Adipocyte (in vitro differentiated cells): ENCODE data around the gene IGF2BP3.

Experiments used
- DNase-seq: peaks from one replicate; pipeline ENCODE4 v3.0.0-alpha.2; 2015; ENCODE audit warnings: low read depth
- H3K27me3 ChIP-seq: replicated peaks from 2 replicates; pipeline ENCODE4 v1.7.0; 2013; ENCODE audit warnings: mild to moderate bottlenecking, low read length, moderate library complexity; ENCODE audit not compliant: control insufficient read depth, insufficient read depth
- H3K36me3 ChIP-seq: 2 replicates; pipeline ENCODE4 v1.7.0; 2013; ENCODE audit warnings: low read length, mild to moderate bottlenecking, moderate library complexity; ENCODE audit not compliant: control insufficient read depth, insufficient read depth, severe bottlenecking
- H3K4me1 ChIP-seq: 2 replicates; pipeline ENCODE4 v1.7.0; 2013; ENCODE audit warnings: mild to moderate bottlenecking, low read length, moderate library complexity; ENCODE audit not compliant: control insufficient read depth, insufficient read depth
- H3K4me3 ChIP-seq: 2 replicates; pipeline ENCODE4 v1.7.0; 2013; ENCODE audit warnings: mild to moderate bottlenecking, low read length, moderate library complexity
- H3K9ac ChIP-seq: 2 replicates; pipeline ENCODE4 v1.7.0; 2013; ENCODE audit warnings: mild to moderate bottlenecking, low read length, moderate library complexity
- H3K9me3 ChIP-seq: 2 replicates; pipeline ENCODE4 v1.7.0; 2013; ENCODE audit warnings: mild to moderate bottlenecking, low read length, moderate library complexity; ENCODE audit not compliant: control insufficient read depth

IGF2BP3 gene

DNA sequence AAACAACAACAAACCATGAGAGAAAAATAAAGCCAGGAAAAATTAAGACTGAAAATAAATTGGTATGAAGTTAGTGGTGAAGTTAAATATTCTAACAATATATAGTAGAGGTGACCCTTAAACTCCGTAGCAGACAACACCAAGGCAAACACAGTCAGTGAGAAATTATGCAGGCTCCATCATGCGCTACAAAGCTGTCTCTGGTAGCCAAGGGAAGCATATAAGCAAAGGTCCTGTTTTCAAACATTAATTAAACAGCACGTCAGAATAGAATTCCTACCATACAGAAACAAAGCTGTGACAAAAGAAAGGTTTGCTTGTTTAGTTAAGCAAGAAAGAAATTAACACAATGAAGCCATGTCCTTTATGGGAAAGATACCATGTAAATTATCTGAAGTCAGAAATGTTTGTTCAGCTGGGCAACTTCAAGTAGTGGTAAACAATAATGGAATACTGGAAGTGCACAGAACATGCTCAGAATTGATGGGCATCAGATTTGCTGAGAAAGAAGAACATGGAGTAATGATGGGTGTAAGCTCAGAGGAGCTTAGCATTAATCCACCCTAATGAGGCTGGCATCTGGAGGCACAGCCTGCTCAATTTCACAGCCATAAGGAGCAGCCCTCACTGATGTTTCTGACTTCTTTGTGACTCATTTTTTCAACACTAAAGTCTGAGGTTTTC, 75.7 kb downstream of the IGF2BP3 start:
- peaks cover 21% of the 10 kb centered on the region for H3K4me1 ChIP-seq
- peak; percentile 48 for DNase-seq

DNA sequence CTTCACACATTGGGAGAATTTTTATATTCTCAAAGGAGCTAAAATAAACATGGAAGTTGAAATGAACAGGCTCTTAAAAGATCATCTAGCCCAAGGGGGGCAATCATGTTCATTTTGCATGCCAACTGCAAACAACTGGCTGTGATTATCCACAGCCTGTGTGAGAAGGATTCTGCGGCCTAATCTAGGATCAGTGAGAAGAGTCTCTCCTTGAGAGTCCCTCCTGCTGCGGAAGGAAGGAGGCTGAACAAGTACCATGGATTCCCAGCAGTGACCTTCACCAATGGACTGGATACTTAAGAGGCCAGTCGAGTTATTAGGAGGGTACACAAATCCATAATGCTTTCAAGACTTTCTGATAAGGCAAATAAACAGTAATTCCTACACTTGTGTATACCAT, 76.7 kb downstream of the IGF2BP3 start:
- Histone ChIP-seq H3K9me3 (no peaks in the 10 kb centered on the region), H3K36me3 (no peaks in the 10 kb centered on the region), H3K4me1 (peaks cover 21% of the 10 kb centered on the region), H3K9ac (no peak overlapping the region), H3K27me3 (no peaks in the 10 kb centered on the region), H3K4me3 (no peak overlapping the region)
- DNase-seq, result no peak

More for the DNA sequence above, 75.7 kb downstream of the IGF2BP3 start:
- H3K27me3 ChIP-seq, result no peaks in the 10 kb centered on the region
- no peaks in the 10 kb centered on the region for H3K9me3 ChIP-seq
- no peak overlapping the region for H3K4me3 ChIP-seq
- H3K36me3 ChIP-seq, result no peaks in the 10 kb centered on the region
- H3K9ac ChIP-seq, result no peak overlapping the region

DNA sequence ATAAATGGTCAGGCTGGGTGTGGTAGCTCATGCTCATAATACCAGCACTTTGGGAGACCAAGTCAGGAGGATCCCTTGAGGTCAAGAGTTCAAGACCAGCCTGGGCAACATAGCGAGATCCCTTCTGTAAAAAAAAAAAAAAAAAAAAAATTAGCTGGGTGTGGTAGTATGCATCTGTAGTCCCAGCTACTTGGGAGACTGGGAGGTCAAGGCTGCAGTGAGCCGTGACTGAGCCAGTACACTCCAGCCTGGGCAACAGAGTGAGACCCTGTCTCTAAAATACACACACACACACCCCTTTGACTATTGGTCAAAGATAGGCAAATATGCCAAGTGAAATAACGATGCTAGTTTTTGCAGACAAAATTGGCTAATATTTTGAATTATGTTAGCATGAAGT, 80.6 kb downstream of the IGF2BP3 start:
- H3K4me3 ChIP-seq, result no peak overlapping the region
- no peaks in the 10 kb centered on the region for H3K36me3 ChIP-seq
- no peak overlapping the region for H3K9ac ChIP-seq
- H3K9me3 ChIP-seq, result no peaks in the 10 kb centered on the region
- DNase-seq, result no peak
- no peaks in the 10 kb centered on the region for H3K27me3 ChIP-seq
- H3K4me1 ChIP-seq, result peaks cover 2% of the 10 kb centered on the region

DNA sequence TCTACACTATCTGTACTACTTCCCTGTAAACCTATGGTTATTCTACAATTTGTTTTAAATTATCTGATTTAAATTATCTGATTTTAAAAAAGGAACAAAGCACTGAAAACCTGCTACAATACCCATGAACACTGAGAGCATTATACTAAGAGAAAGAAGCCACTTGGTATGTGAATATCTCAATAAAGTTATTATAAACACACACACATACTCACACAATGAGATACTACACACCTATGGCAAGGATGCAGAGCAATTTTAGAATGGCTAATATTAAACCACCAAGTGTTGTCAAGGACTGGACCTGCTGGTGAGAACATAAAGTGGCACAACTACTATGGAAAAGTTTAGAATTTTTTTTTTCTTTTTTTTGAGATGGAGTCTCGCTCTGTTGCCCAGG, 82.7 kb downstream of the IGF2BP3 start:
- no peak overlapping the region for H3K4me3 ChIP-seq
- H3K4me1 ChIP-seq, result no peaks in the 10 kb centered on the region
- H3K36me3 ChIP-seq, result no peaks in the 10 kb centered on the region
- H3K9ac ChIP-seq, result no peak overlapping the region
- DNase-seq, result no peak
- H3K9me3 ChIP-seq, result no peaks in the 10 kb centered on the region
- no peaks in the 10 kb centered on the region for H3K27me3 ChIP-seq

DNA sequence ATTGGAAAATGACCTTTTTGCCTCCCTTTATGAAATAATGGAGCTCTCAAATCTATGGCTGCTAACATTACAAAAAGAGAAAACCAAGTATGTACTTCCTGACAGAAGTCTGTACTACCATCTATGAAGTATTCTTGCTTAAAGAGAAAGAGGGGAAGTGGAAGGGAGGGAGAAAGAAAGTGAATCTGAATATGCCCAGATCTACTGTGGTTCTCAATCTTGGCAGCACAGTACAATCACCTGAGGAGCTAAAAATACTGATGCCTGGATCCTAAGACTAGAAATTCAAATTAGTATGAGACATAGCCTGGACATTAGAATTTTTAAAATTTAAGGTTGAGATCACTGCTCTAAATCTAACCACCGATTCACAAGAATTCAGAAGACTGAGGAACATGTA, 85.2 kb downstream of the IGF2BP3 start:
- Histone ChIP-seq H3K9me3 (no peaks in the 10 kb centered on the region), H3K4me1 (no peaks in the 10 kb centered on the region), H3K9ac (no peak overlapping the region), H3K27me3 (no peaks in the 10 kb centered on the region), H3K36me3 (no peaks in the 10 kb centered on the region), H3K4me3 (no peak overlapping the region)
- no peak for DNase-seq

DNA sequence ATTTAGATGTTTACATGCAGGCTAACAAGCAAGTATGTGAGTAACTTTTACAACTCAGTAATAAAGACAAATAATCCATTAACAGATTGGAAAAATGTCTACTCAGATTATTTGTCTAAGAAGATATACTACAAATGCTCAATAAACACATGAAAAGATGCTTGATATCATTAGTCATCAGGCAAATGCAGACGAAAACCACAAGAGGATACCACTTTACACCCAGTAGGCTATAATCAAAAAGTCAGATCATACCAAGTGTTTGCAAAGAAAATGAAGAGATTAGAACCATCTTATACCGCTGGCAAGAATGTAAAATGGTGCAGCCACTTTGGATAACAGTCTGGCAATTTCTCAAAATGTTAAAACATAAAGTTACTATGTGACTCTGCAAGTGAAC, 87.1 kb downstream of the IGF2BP3 start:
- no peak for DNase-seq
- Histone ChIP-seq H3K4me1 (no peaks in the 10 kb centered on the region), H3K9me3 (no peaks in the 10 kb centered on the region), H3K9ac (no peak overlapping the region), H3K27me3 (no peaks in the 10 kb centered on the region), H3K36me3 (no peaks in the 10 kb centered on the region), H3K4me3 (no peak overlapping the region)

DNA sequence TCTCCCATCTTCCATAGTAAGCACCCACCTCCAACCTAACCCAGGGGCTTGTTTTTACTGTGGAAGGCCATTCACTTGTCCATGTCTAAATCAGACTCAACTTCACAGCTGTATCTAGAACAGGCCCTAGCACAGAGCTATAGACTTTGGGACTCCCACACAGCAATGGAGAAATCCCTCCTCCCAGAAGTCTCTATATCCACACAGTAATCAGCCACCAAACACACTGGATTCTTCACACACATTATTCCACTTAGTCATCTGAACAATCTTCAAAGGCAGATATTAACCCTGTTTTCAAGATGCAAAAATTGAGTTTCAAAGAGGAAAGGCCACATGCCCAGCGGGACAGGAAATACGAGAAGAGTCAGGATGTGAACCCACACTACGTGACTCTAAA, 89.3 kb downstream of the IGF2BP3 start:
- DNase-seq, result no peak
- Histone ChIP-seq H3K4me1 (no peaks in the 10 kb centered on the region), H3K4me3 (no peak overlapping the region), H3K9me3 (no peaks in the 10 kb centered on the region), H3K9ac (no peak overlapping the region), H3K27me3 (no peaks in the 10 kb centered on the region), H3K36me3 (no peaks in the 10 kb centered on the region)

DNA sequence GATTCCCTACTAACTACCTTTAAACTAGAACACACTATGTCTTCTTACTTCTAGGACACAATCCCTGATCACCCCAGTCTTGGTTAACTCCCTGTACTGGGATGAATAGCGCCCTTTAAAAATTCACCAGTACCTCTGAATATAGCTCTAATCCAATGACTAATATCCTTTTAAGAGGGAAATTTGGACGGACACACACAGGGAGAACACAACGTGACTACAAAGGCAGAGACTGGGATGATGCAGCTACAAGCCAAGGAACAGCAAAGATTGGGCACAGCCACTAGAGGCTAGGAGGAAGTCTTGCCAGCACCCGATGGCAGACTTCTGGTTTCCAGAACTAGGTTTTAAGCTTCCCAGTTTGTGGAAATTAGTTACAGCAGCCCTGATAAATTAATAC, 89.7 kb downstream of the IGF2BP3 start:
- Histone ChIP-seq H3K9me3 (no peaks in the 10 kb centered on the region), H3K36me3 (no peaks in the 10 kb centered on the region)

DNA sequence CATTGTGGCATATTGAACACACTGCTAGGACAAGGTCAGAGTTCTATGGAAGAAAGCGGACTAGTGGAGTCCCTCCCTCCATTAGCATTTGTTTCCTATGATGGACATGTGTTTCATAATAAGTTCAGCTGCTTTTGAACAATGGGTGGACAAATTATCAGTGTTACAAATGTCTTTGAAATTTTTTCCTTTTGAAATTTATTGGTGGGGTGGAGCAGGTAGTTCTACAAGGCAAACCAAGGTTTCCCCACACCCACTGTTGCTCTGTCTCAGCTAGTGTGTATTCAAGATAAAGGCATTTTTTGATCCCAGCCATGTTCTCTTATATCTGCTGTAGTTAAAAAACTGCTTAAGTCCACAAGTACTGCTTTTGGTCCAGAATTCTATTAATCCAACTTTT, 91.3 kb downstream of the IGF2BP3 start:
- H3K9ac ChIP-seq, result no peak overlapping the region
- no peak overlapping the region for H3K4me3 ChIP-seq
- no peaks in the 10 kb centered on the region for H3K36me3 ChIP-seq
- DNase-seq, result no peak
- H3K9me3 ChIP-seq, result no peaks in the 10 kb centered on the region
- H3K4me1 ChIP-seq, result no peaks in the 10 kb centered on the region
- H3K27me3 ChIP-seq, result no peaks in the 10 kb centered on the region

More for the DNA sequence above, 89.7 kb downstream of the IGF2BP3 start:
- Histone ChIP-seq H3K9ac (no peak overlapping the region), H3K4me3 (no peak overlapping the region), H3K4me1 (no peaks in the 10 kb centered on the region), H3K27me3 (no peaks in the 10 kb centered on the region)
- no peak for DNase-seq

DNA sequence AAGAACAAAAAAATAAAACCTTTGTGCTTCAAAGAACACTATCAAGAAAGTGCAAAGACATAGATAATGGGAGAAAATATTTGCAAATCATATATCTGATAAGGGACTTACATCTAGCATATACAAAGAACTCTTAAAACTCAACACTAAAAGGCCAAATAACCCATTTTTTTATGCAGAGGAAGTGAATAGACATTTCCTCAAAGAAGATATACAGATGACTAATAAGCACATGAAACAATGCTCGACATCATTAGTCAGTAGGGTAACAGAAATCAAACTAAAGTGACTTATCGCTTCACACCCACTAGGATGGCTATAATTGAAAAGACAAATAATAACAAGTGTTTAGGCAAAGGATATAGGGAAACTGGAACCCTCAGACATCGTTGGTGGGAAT, 93.2 kb downstream of the IGF2BP3 start:
- no peaks in the 10 kb centered on the region for H3K36me3 ChIP-seq
- no peaks in the 10 kb centered on the region for H3K9me3 ChIP-seq
- H3K27me3 ChIP-seq, result no peaks in the 10 kb centered on the region
- no peak for DNase-seq
- no peak overlapping the region for H3K9ac ChIP-seq
- H3K4me1 ChIP-seq, result no peaks in the 10 kb centered on the region
- no peak overlapping the region for H3K4me3 ChIP-seq

DNA sequence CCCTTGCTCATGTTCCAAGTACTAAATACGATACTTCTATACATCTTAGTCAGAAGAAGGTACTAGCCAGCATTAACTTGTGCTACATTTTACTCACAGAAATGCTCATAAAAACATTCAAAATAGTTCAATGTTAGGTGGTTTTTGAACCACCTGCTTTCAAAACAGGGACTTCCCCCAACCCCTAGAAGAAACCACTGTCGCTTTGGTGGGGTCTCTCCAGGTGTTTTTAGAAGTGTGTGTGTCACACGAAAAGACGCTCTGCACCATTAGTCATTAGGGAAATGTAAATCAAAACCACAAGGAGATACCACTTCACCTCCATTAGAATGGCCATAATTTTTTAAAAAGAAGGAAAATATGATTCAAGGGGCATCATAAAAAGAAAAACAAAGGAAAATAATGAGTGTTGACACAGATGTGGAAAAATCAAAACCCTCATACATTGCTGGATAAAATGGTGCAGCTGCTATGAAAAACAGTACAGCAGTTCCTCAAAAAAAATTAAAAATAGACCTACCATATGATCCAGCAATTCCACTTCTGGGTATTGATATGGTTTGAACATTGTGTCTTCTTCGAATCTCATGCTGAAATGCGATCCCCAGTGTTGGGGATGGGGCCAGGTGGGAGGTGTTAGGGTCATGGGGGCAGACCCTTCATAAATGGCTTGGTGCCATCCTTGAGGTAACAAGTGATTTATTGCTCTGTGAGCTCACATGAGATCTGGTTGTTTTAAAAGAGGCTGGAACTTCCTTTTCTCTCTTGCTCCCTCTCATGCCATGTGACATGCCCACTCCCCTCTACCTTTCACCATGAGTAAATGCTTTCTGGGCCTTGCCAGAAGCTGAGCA, 96.9 kb downstream of the IGF2BP3 start:
- no peak overlapping the region for H3K4me3 ChIP-seq
- no peak for DNase-seq
- H3K27me3 ChIP-seq, result no peaks in the 10 kb centered on the region
- H3K4me1 ChIP-seq, result no peaks in the 10 kb centered on the region
- H3K9me3 ChIP-seq, result no peaks in the 10 kb centered on the region
- H3K36me3 ChIP-seq, result no peaks in the 10 kb centered on the region
- no peak overlapping the region for H3K9ac ChIP-seq
